COR-L47 (cell line): Measurements from ENCODE around the gene MROH7.

Experiments used
- DNase-seq: peaks from one replicate; lab custom pipeline; 2025; lab: John Stamatoyannopoulos, UW

MROH7 gene

DNA sequence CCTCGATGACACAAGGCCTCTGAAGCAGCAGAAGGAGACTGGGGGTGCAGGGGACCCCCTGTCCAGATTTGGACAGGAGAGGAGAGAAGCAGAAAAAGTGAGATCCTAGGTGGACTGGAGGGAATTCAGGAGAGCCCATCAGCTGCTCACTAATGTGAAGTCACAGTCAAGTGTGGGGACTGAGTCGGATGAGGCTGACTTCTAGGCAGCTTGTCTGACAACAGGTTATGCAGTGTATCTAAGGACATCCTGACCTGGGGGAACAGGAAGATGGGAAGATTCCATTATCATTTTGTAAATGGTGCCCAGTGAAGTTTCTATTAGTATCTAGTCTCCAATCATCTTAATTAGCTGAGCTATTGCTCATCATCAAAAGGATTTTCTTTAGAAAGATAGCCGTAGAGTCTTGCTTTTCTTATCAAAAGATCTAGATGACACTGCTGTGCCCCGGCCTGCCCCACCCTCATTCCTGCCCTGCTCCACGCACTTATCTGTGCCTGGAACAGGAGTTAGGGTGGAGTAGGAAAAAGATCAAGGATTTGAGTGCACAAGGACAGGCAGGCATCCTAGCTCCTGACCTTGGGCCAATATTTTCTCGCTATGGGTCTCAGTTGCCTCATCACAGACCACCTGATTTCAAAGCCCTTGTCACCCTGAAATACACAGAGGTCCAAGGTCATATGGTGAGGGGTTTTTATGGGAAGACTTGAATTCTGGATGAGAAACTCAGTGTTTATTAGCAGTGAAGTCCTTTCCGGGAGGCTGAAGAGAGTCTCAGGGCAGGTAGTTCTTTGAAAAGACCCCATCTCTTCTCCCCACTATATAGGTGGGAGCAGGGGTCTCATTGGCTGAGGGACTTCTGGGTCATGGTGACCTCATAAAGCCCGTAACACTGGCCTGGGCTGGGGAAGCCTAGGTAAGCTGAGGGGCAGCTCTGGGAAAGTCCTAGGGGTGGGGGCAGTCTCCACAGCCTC lies at the start of gene MROH7:
MROH7 (plus strand) TSS at position 924 of the 974 bp plus-strand sequence. CDS start 11,141 bp downstream, outside the sequence.
- no peak for DNase-seq

DNA sequence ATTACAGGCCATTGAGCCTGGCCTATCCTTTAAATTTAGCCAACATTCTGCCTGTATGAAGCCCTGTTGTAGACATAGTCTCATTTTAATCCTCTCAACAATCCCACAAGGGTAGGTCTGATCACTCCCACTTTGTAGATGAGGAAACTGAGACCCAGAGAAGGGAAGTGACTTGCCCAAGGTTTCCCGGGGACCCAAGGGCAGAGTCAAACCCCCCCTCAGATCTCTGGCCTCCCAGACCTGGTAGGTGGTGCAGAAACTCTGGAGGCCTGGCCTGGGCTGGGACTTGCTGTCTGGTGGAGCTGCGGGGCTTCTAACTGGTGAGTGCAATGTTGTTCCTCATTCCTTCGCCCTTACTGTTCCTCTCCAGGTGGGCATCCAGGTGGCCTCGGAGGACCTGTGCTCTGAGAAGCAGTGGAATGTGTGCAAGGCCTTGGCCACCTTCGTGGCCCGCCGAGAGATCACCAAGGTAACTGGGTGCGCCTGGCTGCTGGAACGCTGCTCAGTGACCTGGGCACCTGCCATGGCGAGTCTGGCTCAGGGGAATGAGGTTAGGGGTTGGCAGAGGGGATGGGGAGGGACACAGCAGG lies 47.9 kb upstream of the MROH7 start:
- DNase-seq, result no peak

DNA sequence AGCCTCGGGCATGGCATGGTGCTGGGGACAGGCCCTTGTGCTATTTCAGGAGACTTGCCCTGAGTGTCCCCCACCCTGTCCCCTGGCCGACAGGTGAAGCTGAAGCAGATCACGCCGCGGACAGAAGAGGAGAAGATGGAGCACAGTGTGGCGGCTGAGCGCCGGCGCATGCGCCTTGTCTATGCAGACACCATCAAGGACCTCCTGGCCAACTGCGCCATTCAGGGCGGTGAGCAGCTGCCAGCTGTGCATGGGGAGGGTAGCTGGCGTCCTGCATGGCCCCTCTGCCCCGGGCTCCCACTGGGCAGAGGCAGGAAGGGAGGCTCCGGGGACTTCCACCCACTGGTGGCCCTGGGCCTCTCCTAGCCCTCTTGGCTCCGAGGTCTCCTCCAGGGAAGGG lies 47.1 kb upstream of the MROH7 start:
- DNase-seq, result no peak

DNA sequence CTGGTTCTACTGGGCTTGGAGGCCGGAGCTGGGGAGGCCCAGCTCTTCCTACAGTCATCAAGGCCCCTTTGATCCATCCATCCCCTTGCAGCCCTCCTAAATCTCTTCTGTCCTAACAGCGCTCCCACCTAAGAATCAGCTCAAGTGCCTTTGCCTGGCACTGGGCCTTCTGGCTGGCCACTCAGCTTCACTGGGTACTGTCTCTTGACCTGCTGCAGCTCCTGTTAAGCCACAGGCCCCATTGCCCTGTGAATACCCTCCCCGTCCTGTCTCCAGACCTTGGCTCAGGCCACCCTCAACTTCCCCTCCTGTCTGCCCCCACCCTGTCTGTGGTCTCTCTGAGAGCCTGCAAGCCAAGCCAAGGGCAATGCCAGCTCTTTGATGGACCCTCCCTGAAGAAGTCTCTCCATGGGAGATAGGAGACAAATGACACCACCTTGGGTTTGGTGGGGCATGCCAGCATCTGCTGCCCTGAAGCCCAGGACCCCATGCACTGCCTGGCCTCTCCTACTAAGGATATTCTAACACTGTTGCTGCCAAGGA lies 45.6 kb upstream of the MROH7 start:
- no peak for DNase-seq

DNA sequence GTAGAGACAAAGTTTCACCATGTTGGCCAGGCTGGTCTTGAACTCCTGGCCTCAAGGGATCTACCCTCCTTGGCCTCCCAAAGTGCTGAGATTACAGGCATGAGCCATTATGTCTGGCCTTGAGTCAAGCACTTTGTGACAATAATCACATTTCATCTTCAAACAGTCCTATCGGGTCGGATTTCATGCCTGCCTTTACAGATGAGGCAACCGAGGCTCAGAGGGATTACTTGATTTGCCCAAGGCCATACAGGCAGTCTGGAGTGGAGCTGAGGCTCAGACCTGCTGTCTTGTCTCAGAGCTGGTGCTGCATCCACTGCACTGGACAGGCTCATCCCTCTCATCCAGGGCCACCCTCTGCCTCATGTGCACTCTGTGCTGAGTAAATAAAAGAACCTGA lies 44.8 kb upstream of the MROH7 start:
- DNase-seq, result no peak

DNA sequence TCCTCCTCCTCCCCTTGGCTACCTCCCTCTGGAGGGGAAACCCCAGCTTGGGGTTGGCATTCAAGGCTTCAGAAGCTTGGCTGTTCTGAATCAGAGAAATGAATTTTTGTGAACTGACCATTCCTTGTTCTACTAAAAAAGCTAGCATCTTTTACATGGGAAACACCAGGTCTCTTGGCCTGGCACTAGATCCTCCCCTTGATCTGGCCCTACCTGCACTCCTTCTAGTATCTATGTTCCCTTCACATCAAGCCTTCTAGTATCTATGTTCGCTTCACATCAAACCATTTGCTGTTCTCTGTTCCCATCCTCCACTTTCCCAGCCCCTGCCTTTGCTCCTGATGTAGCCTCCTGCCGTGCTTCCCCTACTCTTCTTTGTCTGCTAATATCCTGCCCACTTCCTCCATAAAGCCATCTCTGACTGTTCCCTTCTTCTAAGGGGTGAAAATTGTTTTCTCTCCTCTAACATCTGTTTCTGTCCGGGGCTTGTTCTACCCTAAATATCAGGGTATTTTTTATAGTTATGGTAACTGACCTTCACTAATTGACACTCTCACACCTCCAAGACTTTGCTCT lies 44.0 kb upstream of the MROH7 start:
- DNase-seq, result no peak

DNA sequence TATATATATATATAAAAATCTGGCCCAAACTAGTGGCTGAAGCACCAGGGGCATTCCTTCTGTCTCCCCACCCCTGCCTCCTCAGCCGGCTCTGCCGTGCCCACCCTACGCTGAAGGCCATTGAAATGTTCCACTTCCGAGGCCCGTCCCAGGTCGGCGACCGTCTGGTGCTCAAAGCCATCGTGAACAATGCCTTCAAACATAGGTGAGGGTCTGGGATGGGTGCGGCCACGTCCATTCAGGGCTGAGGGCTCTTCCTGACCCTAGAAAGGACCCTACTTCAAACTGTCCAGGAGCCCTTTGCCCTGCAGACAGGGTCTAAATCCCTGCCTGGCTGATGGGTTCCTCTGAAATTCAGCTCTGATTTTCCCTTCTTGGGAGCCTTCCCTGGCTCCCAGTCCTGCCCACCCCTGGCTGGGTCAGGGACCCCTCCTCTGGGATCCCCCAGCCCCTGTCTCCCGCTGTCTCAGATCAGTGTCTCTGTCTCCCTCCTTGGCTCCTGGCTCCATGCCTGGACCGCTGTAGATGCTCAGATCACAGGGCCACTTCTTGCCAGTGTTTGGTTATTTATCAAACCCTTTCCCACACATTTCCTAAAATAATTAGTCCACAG lies 42.3 kb upstream of the MROH7 start:
- no peak for DNase-seq

DNA sequence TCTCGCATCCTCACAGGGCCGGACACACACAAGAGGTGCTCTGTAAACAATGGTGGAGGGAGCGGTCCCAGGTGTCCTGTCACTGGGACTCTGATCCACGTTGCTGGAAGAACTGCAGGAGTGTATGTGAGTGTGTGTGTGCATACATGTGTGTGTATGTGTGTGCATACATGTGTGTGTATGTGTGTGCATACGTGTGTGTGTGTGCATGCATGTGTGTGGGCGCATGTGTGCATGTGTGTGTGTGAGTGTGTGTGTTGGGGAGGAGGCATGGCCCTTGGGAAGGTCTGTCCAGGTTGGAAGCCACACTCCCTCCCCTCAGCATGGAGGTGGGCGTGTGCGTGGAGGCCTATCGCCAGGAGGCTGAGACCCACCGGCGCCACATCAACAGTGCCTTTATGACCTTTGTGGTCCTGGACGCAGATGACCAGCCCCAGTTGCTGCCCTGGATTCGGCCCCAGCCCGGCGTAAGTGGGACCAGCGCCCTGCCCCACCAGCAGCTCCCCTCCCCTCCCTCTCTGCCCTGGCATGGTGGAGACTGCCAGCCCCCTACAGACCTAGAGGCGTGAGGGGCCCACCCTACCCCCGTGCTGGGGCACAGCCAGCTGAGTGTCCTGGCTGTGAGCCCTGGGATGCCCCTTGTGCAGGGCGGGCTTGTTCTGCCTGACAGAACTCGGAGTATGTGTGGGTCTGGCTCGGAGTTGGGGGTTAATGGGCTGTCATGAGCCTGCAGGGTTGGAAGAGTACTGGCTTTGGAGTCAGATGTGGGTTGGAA lies 40.5 kb upstream of the MROH7 start:
- no peak for DNase-seq

DNA sequence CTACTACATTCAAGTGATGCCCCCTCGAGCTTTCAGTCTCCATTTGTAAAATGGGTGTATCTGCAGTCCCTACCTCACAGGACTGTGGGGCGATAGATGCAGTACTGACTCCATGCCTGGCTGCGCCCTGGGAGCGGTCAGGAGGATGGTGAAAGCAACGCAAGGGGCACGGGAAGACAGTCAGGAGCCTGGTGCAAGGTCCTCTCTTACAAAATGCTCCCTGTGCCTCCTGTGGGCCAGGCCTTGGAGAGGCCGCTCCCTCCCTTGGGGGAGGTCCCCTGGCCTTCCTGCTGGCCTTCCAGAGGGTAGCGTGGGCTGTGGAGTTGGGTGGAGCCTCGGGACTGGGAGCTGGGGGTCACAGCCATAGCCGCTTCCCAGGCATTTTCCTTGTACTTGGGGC lies 39.9 kb upstream of the MROH7 start:
- no peak for DNase-seq

DNA sequence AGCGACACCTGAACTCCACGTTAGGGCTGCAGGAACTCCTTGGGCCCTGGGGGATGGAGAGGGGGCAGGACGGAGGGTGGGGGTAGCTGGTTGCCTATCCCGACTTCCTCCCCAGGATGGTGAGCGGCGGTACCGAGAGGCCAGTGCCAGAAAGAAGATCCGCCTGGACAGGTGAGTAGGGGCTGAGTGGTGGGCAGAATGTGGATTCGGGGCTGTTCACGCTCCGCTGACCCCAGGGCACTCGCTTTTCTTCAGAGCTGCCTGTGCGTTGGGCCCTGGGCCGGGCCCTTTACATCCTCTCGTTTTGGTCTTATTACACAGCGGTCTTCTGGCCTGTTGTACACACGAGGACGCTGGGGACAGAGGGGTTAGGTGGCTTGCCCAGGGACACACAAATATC lies 39.0 kb upstream of the MROH7 start:
- no peak for DNase-seq

DNA sequence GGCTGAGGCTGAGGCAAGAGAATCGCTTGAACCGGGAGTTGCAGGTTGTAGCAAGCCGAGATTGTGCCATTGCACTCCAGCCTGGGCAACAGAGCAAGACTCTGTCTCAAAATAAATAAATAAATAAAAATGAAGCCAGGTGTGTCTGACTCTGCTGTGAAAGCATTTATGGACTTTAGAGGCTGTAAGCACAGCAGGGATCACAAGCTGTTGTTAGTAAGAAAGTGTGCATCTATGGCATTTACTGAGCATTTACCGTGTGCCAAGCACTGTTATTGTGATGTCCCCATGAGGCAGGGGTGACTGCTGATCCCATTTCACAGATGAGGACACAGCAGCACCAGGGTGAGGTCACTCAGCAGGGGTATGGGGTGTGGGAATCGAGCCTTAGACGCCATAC lies 38.3 kb upstream of the MROH7 start:
- no peak for DNase-seq

DNA sequence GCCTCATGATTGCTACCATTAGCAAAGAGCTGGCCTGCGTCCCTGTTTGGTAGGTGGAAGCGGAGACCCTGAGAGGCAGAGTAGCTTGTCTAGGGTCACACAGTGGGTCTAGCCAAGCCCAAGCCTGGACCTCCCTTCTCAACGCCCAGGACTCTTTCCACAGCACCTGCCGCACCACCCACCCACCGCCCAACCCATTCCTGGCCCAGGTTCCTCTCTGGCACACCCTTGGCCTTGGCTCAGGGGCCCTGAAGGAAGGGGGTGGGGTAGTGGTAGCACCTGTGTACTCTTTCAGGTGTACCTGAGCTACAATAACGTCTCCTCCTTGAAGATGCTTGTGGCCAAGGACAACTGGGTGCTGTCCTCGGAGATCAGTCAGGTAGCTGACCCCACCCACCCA lies 37.5 kb upstream of the MROH7 start:
- DNase-seq, result no peak

DNA sequence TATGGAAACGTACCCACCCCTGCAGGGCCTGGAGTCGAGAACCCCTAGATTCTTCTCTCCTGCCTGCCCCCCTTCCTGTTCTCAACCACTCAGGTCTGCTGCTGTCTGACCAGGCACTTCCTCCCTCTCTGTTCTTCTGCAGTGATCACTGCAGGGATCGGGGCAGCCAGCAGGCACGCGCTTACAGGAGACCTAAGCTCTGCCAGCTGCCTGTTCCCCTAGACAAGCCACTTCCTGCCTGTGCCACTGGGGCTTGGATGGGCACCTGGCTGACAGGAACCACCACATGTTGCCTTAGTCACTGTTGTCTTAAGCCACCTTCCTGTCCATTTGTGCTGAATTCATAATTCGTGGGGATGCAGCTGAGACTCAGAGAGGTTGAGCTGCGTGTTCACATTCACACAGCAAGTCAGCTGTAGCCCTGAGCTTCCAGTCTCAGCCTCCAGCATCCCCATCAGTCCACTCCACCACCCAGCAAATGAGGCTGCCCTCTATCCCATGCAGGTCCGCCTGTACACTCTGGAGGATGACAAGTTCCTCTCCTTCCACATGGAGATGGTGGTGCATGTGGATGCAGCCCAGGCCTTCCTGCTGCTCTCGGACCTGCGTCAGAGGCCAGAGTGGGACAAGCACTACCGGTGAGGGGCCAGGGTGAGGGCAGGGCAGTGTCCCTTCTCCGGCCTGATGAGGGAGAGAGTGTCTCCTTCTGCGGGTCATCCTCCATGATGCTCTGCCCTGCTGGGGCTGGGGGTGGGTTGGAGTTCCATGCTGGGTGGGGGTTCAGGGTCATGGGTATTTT lies 36.8 kb upstream of the MROH7 start:
- peak; percentile 66 for DNase-seq

DNA sequence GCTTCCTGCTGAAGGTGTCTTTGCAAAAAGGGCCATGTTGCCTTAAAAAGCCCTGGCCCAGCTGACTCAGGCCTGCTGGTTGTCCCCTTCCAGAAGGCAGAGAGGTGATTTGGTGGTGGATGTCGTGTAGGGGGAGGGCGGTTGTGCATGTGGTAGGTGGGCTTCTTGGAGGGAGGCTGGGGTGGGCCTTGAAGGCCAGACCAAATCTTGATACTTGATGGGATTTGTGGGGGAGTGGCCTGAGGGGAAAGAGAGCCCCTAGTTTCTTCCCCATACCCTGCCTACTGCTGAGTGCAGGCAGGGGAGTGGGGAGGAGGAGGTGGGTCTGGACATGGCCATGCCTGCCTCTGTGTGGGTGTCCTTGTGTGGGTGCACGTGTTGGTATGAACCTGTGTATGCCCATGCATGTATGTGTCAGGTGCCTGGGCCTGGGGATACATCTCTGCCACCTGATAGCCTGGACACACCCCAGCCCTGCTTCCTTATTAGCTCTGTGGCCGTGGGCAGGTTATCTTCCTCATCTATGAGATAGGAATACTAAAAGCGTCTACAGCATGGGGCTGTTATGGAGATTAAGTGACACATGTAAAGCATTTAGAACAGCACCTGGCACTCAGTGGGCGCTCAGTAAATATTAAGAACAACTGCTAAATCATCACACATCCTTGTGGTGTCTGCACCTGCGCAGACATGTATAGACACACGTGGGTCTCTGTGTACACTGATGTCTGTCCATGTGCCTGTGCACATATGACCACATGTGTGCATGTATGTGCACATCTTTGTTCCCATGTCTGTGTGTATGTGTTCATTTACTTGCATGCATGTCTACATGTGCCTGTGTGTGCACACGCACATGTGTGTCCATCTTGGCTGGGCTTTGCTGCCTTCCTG lies 35.2 kb upstream of the MROH7 start:
- DNase-seq, result peak; percentile 62

DNA sequence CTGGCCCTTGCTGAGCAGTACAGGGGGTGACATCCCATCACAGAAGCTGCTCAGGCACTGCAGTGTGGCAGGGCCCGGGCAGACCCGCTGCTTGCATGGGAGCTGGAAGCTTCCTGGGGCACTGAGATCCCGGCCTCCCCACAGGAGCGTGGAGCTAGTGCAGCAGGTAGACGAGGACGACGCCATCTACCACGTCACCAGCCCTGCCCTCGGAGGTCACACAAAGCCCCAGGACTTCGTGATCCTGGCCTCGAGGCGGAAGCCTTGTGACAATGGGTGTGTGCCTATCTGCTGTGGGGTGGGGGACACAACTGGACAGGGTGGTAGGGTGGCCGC lies 34.6 kb upstream of the MROH7 start:
- no peak for DNase-seq

DNA sequence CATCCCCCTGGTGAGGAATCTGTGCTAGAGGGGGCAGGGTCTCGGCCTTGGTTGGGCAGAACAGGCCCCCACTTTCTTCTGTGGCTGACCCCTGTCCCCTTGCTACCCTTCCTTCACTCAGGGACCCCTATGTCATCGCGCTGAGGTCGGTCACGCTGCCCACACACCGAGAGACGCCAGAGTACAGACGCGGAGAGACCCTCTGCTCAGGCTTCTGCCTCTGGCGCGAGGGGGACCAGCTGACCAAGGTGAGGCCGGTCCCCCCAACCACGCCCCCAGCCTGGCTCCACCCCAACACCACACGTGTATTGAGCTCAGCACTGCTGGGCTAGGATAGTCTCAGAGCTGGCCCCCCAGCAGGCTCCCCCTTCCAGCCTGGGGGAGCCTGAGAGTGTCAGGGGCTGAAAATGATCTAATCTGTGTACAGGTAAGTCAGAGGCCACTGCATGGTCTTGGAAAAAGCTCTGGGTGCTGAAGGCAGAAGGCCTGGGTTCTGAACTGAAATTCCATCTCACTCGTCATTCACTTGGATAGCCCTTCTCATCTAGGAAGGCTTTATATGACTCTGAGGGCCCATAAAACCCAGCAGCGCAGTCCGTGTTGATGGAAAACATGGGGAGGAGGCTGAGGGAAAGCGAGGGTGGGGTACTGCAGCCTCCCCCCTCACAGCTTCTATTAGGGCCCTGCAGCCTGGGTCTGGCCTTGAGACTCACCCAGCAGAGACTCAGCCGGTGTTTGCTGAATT lies 33.6 kb upstream of the MROH7 start:
- no peak for DNase-seq

DNA sequence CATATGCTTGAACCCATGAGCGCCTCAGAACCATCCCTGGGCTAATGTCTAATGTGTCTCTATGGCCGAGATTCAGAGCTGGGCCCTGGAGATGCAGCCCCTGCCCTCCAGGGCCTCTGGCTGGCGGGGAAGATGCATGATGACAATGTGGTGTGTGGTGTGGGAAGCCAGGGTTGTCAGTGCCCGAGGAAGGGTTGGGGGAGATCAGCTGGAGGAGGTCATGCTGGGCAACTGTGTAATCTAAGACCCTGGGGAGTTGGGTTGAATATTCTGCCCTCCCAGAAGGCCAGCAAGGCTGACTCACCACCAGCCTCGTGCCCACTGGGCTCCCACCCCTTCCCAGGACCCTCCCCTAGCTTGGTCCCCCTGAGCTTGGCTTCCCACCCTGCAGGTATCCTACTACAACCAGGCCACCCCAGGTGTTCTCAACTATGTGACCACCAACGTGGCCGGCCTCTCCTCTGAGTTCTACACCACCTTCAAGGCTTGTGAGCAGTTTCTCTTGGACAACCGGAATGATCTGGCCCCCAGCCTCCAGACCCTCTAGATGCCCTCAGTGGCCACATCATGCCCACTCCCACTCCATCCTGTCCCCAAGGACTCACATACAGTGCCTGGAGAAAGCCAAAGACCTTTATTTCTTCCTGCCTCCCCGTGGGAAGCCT lies 32.9 kb upstream of the MROH7 start:
- no peak for DNase-seq

DNA sequence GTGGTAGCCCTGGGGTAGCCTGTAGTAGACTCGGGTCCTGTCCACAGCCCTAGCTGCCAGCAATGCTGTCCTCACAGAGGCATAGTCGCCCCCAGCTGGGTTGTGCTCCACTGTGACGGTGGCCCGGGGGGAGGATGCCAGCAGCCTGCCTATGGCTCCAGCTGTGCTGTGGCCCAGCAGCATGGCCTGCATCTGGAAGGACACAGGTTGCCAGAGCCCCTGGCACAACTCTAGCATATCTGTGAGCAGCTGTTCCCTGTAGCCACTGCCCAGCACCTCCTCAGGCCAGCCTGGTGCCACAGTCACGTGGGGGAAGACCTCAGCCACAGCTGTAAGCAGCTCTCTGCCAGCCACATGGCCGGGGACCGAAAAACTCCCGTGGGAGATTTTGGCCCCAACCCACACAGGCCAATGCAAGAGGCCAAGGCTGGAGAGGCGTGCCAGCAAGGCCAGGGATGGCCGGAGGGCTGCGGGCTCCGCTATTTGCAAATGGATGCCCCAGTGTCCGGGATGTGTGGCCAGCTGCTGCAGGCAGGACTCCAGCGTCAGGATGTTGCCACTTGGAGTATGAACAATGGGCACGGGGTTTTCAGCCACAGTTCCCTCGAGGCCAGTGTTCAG lies 32.2 kb upstream of the MROH7 start:
- no peak for DNase-seq
